ENCODE data around the gene TDRD12. TPM values are rescaled to one million over a fixed set of nuclear protein-coding genes. Genes with fewer than 3 reads are reported as not detected.

TDRD12 gene
- total RNA-seq, 1 experiment from 2014 or later: 0.64 TPM

DNA sequence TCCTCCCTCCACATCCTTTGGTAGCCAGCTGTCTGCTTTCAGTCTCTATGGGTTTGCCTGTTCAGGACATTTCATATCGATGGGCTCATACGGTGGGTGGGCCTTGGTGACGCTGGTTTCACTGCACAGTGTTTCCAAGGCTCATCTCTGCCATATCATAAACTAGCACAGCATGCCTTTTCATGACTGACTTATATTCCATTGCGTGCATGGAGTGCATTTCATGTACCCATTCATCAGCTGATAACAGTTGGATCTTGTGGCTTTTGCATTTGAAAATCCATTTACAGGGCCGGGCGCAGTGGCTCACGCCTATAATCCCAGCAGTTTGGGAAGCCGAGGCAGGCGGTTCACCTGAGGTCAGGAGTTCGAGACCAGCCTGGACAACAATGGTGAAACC is 69.9 kb downstream of the TDRD12 start:
- no TSS peak for BruUV-seq (replicated peaks)
- intact Hi-C loops (cut with micrococcal nuclease; ENCODE audit: unreplicated experiment): no loop called here
- ChIA-PET POLR2A (ENCODE audit: low non-redundant PET) (no interaction called here), CTCF (no interaction called here)
- no peak for DNase-seq (ENCODE audit: low spot score)
- H3K9me3 ChIP-seq (ENCODE audit: low read depth, low read length, poor library complexity, severe bottlenecking): no peaks in the 10 kb centered on the region
- H3K36me3 ChIP-seq (ENCODE audit: insufficient read depth, low read length, poor library complexity, severe bottlenecking): no peaks in the 10 kb centered on the region
- H3K27me3 ChIP-seq (replicated peaks; ENCODE audit: insufficient read depth, low read depth, low read length, poor library complexity): no peaks in the 10 kb centered on the region
- no peak for TF ChIP-seq EZH2 (IDR thresholded peaks at IDR 0.05; ENCODE audit: borderline replicate concordance, low read depth, low read length, poor library complexity, severe bottlenecking)
- TF ChIP-seq, protein P1, sequence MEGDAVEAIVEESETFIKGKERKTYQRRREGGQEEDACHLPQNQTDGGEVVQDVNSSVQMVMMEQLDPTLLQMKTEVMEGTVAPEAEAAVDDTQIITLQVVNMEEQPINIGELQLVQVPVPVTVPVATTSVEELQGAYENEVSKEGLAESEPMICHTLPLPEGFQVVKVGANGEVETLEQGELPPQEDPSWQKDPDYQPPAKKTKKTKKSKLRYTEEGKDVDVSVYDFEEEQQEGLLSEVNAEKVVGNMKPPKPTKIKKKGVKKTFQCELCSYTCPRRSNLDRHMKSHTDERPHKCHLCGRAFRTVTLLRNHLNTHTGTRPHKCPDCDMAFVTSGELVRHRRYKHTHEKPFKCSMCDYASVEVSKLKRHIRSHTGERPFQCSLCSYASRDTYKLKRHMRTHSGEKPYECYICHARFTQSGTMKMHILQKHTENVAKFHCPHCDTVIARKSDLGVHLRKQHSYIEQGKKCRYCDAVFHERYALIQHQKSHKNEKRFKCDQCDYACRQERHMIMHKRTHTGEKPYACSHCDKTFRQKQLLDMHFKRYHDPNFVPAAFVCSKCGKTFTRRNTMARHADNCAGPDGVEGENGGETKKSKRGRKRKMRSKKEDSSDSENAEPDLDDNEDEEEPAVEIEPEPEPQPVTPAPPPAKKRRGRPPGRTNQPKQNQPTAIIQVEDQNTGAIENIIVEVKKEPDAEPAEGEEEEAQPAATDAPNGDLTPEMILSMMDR (conservative IDR thresholded peaks at IDR 0.05; ENCODE audit: low read depth, low read length): no peak
- H3K4me1 ChIP-seq (ENCODE audit: insufficient read depth, low read length, poor library complexity, severe bottlenecking): no peaks in the 10 kb centered on the region
- H3K27ac ChIP-seq (ENCODE audit: low read depth, low read length, poor library complexity, severe bottlenecking): no peak overlapping the region
- H3K4me3 ChIP-seq (ENCODE audit: low read depth, low read length, poor library complexity, severe bottlenecking): no peak overlapping the region

DNA sequence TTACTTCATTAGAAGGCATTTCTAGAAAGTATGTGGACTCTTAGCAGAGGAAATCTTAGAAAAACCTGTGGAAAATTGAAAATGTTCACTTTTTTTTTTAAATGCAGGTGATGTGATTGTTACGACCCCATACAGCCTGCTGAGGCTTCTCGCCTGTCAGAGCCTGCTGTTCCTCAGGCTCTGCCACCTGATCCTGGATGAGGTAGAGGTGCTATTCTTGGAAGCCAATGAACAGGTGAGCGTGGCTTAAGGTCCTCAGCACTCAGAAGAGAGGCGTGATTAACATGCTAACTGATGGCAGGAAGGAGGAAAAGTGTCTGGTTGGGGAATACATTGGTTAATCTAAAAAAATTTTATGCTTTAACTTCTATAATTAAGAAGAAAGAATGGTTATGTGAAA is 78.6 kb downstream of the TDRD12 start:
- Histone ChIP-seq H3K9me3 (ENCODE audit: low read depth, low read length, poor library complexity, severe bottlenecking) (no peaks in the 10 kb centered on the region), H3K4me1 (ENCODE audit: insufficient read depth, low read length, poor library complexity, severe bottlenecking) (no peaks in the 10 kb centered on the region), H3K27me3 (replicated peaks; ENCODE audit: insufficient read depth, low read depth, low read length, poor library complexity) (no peaks in the 10 kb centered on the region), H3K27ac (ENCODE audit: low read depth, low read length, poor library complexity, severe bottlenecking) (no peak overlapping the region), H3K36me3 (ENCODE audit: insufficient read depth, low read length, poor library complexity, severe bottlenecking) (no peaks in the 10 kb centered on the region), H3K4me3 (ENCODE audit: low read depth, low read length, poor library complexity, severe bottlenecking) (no peak overlapping the region)
- DNase-seq (ENCODE audit: low spot score): no peak
- CTCF ChIA-PET: no interaction called here
- TF ChIP-seq, protein P1 (conservative IDR thresholded peaks at IDR 0.05; ENCODE audit: low read depth, low read length): no peak
- TF ChIP-seq EZH2 (IDR thresholded peaks at IDR 0.05; ENCODE audit: borderline replicate concordance, low read depth, low read length, poor library complexity, severe bottlenecking): no peak
- BruUV-seq (replicated peaks): no TSS peak
- intact Hi-C loops (cut with micrococcal nuclease; ENCODE audit: unreplicated experiment): no loop called here
- POLR2A ChIA-PET (ENCODE audit: low non-redundant PET): no interaction called here

DNA sequence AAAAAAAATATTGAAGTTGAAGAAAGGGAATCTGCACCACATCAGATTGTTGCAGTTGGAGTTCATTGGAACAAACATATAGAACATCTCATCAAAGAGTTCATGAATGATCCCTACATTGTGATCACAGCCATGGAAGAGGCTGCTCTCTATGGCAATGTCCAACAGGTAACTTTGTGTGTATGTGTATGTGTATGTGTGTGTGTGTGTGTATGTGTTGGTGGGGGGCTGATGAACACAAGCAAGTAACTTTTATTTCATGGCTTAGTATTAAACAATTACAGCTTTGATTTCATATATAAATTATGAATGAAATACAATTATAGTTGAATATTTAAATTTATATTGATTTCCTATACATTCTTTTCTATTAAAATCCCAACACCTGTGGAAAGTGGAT is 80.6 kb downstream of the TDRD12 start:
- no peak overlapping the region for H3K4me3 ChIP-seq (ENCODE audit: low read depth, low read length, poor library complexity, severe bottlenecking)
- BruUV-seq (replicated peaks): no TSS peak
- no peaks in the 10 kb centered on the region for H3K9me3 ChIP-seq (ENCODE audit: low read depth, low read length, poor library complexity, severe bottlenecking)
- CTCF ChIA-PET: no interaction called here
- POLR2A ChIA-PET (ENCODE audit: low non-redundant PET): no interaction called here
- H3K36me3 ChIP-seq (ENCODE audit: insufficient read depth, low read length, poor library complexity, severe bottlenecking): no peaks in the 10 kb centered on the region
- TF ChIP-seq EZH2 (IDR thresholded peaks at IDR 0.05; ENCODE audit: borderline replicate concordance, low read depth, low read length, poor library complexity, severe bottlenecking): no peak
- TF ChIP-seq, protein P1 (conservative IDR thresholded peaks at IDR 0.05; ENCODE audit: low read depth, low read length): no peak
- no peak overlapping the region for H3K27ac ChIP-seq (ENCODE audit: low read depth, low read length, poor library complexity, severe bottlenecking)
- H3K27me3 ChIP-seq (replicated peaks; ENCODE audit: insufficient read depth, low read depth, low read length, poor library complexity): no peaks in the 10 kb centered on the region
- intact Hi-C loops (cut with micrococcal nuclease; ENCODE audit: unreplicated experiment): no loop called here
- no peak for DNase-seq (ENCODE audit: low spot score)
- H3K4me1 ChIP-seq (ENCODE audit: insufficient read depth, low read length, poor library complexity, severe bottlenecking): no peaks in the 10 kb centered on the region

All from A673 (cell line).